ENCODE results near the gene TBC1D14. TPM values are rescaled to one million over a fixed set of nuclear protein-coding genes. Genes with fewer than 3 reads are reported as not detected.

TBC1D14 gene
- total RNA-seq, 2 donors from 2014 or later, result 44.1 to 63.8 TPM

GRCh38 chr4:7002336-7002735 is 92.7 kb downstream of the TBC1D14 start:
- H3K27ac Mint-ChIP-seq, result peak overlapping the region; percentile 77

GRCh38 chr4:7003176-7003878 is 93.7 kb downstream of the TBC1D14 start:
- H3K27ac Mint-ChIP-seq, result no peak overlapping the region
- H3K36me3 Mint-ChIP-seq (ENCODE audit: low read depth), result peaks cover 98% of the 10 kb centered on the region

More at GRCh38 chr4:7002336-7002735, 92.7 kb downstream of the TBC1D14 start:
- Mint-ChIP-seq H3K4me1 (peaks cover 14% of the 10 kb centered on the region), H3K27me3 (no peaks in the 10 kb centered on the region), H3K9me3 (no peaks in the 10 kb centered on the region), H3K36me3 (ENCODE audit: low read depth) (peaks cover 98% of the 10 kb centered on the region), H3K4me3 (no peak overlapping the region)
- ATAC-seq (replicated peaks), result no peak

GRCh38 chr4:7003879-7004240 is 94.2 kb downstream of the TBC1D14 start:
- no peak overlapping the region for H3K4me3 Mint-ChIP-seq
- H3K9me3 Mint-ChIP-seq, result no peaks in the 10 kb centered on the region
- ATAC-seq (replicated peaks), result no peak
- H3K36me3 Mint-ChIP-seq (ENCODE audit: low read depth), result peaks cover 98% of the 10 kb centered on the region
- no peak overlapping the region for H3K27ac Mint-ChIP-seq
- H3K27me3 Mint-ChIP-seq, result no peaks in the 10 kb centered on the region
- peaks cover 11% of the 10 kb centered on the region for H3K4me1 Mint-ChIP-seq

More at GRCh38 chr4:7003176-7003878, 93.7 kb downstream of the TBC1D14 start:
- Mint-ChIP-seq H3K4me3 (no peak overlapping the region), H3K4me1 (peaks cover 14% of the 10 kb centered on the region), H3K27me3 (no peaks in the 10 kb centered on the region), H3K9me3 (no peaks in the 10 kb centered on the region)
- ATAC-seq (replicated peaks), result no peak

- H3K4me3 Mint-ChIP-seq, result no peak overlapping the region
- no peaks in the 10 kb centered on the region for H3K27me3 Mint-ChIP-seq
- no peak overlapping the region for H3K27ac Mint-ChIP-seq
- peaks cover 7% of the 10 kb centered on the region for H3K4me1 Mint-ChIP-seq
- H3K9me3 Mint-ChIP-seq, result no peaks in the 10 kb centered on the region
- peaks cover 98% of the 10 kb centered on the region for H3K36me3 Mint-ChIP-seq (ENCODE audit: low read depth)
- no peak for ATAC-seq (replicated peaks)
These were observed 94.7 kb downstream of the TBC1D14 start for GRCh38 chr4:7004331-7004730.

- peaks cover 5% of the 10 kb centered on the region for H3K4me1 Mint-ChIP-seq
- H3K27me3 Mint-ChIP-seq, result no peaks in the 10 kb centered on the region
- no peak overlapping the region for H3K4me3 Mint-ChIP-seq
- no peak for ATAC-seq (replicated peaks)
- H3K27ac Mint-ChIP-seq, result no peak overlapping the region
- H3K9me3 Mint-ChIP-seq, result no peaks in the 10 kb centered on the region
- peaks cover 98% of the 10 kb centered on the region for H3K36me3 Mint-ChIP-seq (ENCODE audit: low read depth)
These were observed 95.9 kb downstream of the TBC1D14 start for GRCh38 chr4:7005571-7005970.

GRCh38 chr4:7006411-7006810 is 96.8 kb downstream of the TBC1D14 start:
- ATAC-seq (replicated peaks), result no peak
- no peak overlapping the region for H3K4me3 Mint-ChIP-seq
- peaks cover 98% of the 10 kb centered on the region for H3K36me3 Mint-ChIP-seq (ENCODE audit: low read depth)
- H3K27me3 Mint-ChIP-seq, result no peaks in the 10 kb centered on the region
- peak overlapping the region; percentile 78 for H3K27ac Mint-ChIP-seq
- no peaks in the 10 kb centered on the region for H3K9me3 Mint-ChIP-seq
- peaks cover 5% of the 10 kb centered on the region for H3K4me1 Mint-ChIP-seq

- ATAC-seq (replicated peaks), result no peak
- Mint-ChIP-seq H3K27me3 (no peaks in the 10 kb centered on the region), H3K4me1 (no peaks in the 10 kb centered on the region), H3K36me3 (ENCODE audit: low read depth) (peaks cover 98% of the 10 kb centered on the region), H3K27ac (peak overlapping the region; percentile 78), H3K4me3 (no peak overlapping the region), H3K9me3 (no peaks in the 10 kb centered on the region)
These were observed 97.7 kb downstream of the TBC1D14 start for GRCh38 chr4:7007142-7007907.

GRCh38 chr4:7007944-7008343 is 98.3 kb downstream of the TBC1D14 start:
- Mint-ChIP-seq H3K9me3 (no peaks in the 10 kb centered on the region), H3K4me3 (no peak overlapping the region), H3K36me3 (ENCODE audit: low read depth) (peaks cover 99% of the 10 kb centered on the region), H3K4me1 (no peaks in the 10 kb centered on the region), H3K27ac (peak overlapping the region; percentile 13), H3K27me3 (no peaks in the 10 kb centered on the region)
- no peak for ATAC-seq (replicated peaks)

GRCh38 chr4:7009564-7009963 is 99.9 kb downstream of the TBC1D14 start:
- Mint-ChIP-seq H3K27ac (no peak overlapping the region), H3K27me3 (no peaks in the 10 kb centered on the region), H3K4me3 (no peak overlapping the region), H3K36me3 (ENCODE audit: low read depth) (peaks cover 100% of the 10 kb centered on the region), H3K4me1 (no peaks in the 10 kb centered on the region), H3K9me3 (no peaks in the 10 kb centered on the region)
- no peak for ATAC-seq (replicated peaks)

- H3K27me3 Mint-ChIP-seq, result no peaks in the 10 kb centered on the region
- H3K9me3 Mint-ChIP-seq, result no peaks in the 10 kb centered on the region
- peaks cover 95% of the 10 kb centered on the region for H3K36me3 Mint-ChIP-seq (ENCODE audit: low read depth)
- no peaks in the 10 kb centered on the region for H3K4me1 Mint-ChIP-seq
- no peak for ATAC-seq (replicated peaks)
- H3K4me3 Mint-ChIP-seq, result no peak overlapping the region
- no peak overlapping the region for H3K27ac Mint-ChIP-seq
These were observed 103.5 kb downstream of the TBC1D14 start for GRCh38 chr4:7013175-7013574.

- Mint-ChIP-seq H3K4me1 (no peaks in the 10 kb centered on the region), H3K36me3 (ENCODE audit: low read depth) (peaks cover 89% of the 10 kb centered on the region), H3K27ac (peak overlapping the region; percentile 67)
These were observed 105.2 kb downstream of the TBC1D14 start for GRCh38 chr4:7014815-7015214.

GRCh38 chr4:7015383-7016035 is 105.9 kb downstream of the TBC1D14 start:
- Mint-ChIP-seq H3K4me1 (no peaks in the 10 kb centered on the region), H3K27ac (peak overlapping the region; percentile 67), H3K4me3 (no peak overlapping the region)

More at GRCh38 chr4:7014815-7015214, 105.2 kb downstream of the TBC1D14 start:
- ATAC-seq (replicated peaks), result no peak
- Mint-ChIP-seq H3K27me3 (no peaks in the 10 kb centered on the region), H3K4me3 (no peak overlapping the region), H3K9me3 (no peaks in the 10 kb centered on the region)

GRCh38 chr4:7016086-7016485 is 106.5 kb downstream of the TBC1D14 start:
- Mint-ChIP-seq H3K27me3 (no peaks in the 10 kb centered on the region), H3K4me3 (no peak overlapping the region), H3K9me3 (no peaks in the 10 kb centered on the region), H3K4me1 (no peaks in the 10 kb centered on the region), H3K36me3 (ENCODE audit: low read depth) (peaks cover 88% of the 10 kb centered on the region), H3K27ac (no peak overlapping the region)
- ATAC-seq (replicated peaks), result no peak

More at GRCh38 chr4:7015383-7016035, 105.9 kb downstream of the TBC1D14 start:
- H3K9me3 Mint-ChIP-seq, result no peaks in the 10 kb centered on the region
- peaks cover 88% of the 10 kb centered on the region for H3K36me3 Mint-ChIP-seq (ENCODE audit: low read depth)
- no peak for ATAC-seq (replicated peaks)
- no peaks in the 10 kb centered on the region for H3K27me3 Mint-ChIP-seq

GRCh38 chr4:7016512-7016911 is 106.9 kb downstream of the TBC1D14 start:
- no peaks in the 10 kb centered on the region for H3K27me3 Mint-ChIP-seq
- H3K4me1 Mint-ChIP-seq, result no peaks in the 10 kb centered on the region
- no peak for ATAC-seq (replicated peaks)
- H3K9me3 Mint-ChIP-seq, result no peaks in the 10 kb centered on the region
- peaks cover 88% of the 10 kb centered on the region for H3K36me3 Mint-ChIP-seq (ENCODE audit: low read depth)
- no peak overlapping the region for H3K27ac Mint-ChIP-seq
- H3K4me3 Mint-ChIP-seq, result no peak overlapping the region

All from activated T-helper 17 cell treated with anti-CD3 and anti-CD28 coated beads, Interleukin-2, amount 50 U/mL, for 72 hours (primary cell).